ENCODE measurements around the gene TMEM9.
"Not testable (repeated sequence)": the region's sequence is repeated elsewhere in the genome, so short reads cannot be mapped to it uniquely, and the experiment has no call there.

The TMEM9 gene

DNA sequence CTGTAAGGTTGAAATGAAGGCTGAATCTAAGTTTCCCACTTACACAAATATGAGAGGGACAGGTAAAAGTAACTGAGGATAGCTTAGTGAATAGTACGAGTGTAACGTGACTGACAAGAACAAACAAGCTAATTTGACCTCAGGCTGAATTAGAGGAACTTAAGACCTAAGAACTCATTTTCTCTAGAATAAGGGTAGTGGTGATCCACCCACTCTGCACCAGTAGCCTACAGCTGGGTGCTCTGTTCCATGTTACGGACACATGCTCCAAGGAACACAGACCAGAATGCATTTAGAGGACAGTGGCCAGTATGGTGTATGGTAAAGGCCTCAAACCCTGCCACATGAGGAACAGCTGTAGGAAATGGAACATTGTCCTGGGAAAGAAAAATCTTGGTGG, 14.9 kb upstream of the TMEM9 start:
- TF ChIP-seq, protein P1, sequence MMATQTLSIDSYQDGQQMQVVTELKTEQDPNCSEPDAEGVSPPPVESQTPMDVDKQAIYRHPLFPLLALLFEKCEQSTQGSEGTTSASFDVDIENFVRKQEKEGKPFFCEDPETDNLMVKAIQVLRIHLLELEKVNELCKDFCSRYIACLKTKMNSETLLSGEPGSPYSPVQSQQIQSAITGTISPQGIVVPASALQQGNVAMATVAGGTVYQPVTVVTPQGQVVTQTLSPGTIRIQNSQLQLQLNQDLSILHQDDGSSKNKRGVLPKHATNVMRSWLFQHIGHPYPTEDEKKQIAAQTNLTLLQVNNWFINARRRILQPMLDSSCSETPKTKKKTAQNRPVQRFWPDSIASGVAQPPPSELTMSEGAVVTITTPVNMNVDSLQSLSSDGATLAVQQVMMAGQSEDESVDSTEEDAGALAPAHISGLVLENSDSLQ (IDR thresholded peaks at IDR 0.05), result no peak
- no peak for DNase-seq (ENCODE audit: extremely low spot score)
- CTCF ChIA-PET, result no interaction called here
- POLR2A ChIA-PET, result interaction anchor here (0.8 to 3.4 kb wide), 2 partner anchors 15 kb away, joined by 3 to 31 read pairs; partner anchors contain the start of gene TMEM9

DNA sequence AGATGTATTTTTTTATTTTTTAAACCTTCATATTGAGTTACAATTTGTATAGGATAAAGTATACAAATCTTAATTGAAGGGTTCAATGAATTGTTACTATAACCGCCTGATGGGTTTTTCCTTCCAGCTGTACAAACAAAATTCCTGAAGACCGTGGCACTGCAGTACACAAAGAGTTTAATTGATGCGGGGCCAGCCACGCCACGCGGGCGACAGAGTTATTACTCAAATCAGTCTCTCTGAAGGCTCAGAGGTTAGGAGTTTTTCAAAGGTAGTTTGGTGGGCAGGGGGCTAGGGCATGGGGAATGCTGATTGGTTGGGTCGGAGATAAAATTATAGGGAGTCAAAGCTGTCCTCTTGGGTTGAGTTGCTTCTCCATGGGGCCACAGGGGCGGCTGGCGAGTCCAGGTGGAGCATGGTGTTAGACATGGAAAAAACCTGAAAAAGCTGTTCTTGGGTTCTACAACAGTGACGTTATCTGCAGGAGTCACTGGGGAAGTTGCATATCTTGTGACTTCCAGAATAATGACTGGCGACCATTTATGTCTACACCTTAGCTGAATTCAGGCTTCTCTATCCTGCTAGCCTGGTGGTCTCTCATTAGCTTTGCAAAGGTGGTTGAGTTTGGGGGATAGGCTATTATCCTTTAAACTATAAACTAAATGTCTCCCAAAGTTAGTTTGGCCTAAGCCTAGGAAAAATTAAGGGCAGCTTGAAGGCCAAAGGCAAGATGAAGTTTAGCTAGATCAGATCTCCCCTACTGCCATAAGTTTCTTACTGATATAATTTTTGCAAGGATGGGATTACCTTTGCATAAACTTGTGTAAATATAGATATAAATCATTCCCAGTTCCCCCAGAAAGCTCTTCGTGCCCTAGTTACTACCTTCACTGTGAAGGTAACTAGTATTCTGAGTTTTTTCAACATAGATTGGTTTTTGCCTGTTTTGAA, 13.0 kb upstream of the TMEM9 start:
- CTCF ChIA-PET, result interaction anchor here (0.6 kb wide), 1 partner anchor 229 kb away, joined by 3 read pairs; no protein-coding TSS in a partner anchor
- POLR2A ChIA-PET, result no interaction called here
- TF ChIP-seq FOXK2 (IDR thresholded peaks at IDR 0.05) (no peak), SUZ12 (IDR thresholded peaks at IDR 0.05) (no peak), LEF1 (IDR thresholded peaks at IDR 0.05; ENCODE audit: borderline replicate concordance) (no peak), CTBP1 (IDR thresholded peaks at IDR 0.05; ENCODE audit: borderline replicate concordance) (no peak)
- TF ChIP-seq, protein P1 (IDR thresholded peaks at IDR 0.05), result no peak
- DNase-seq (ENCODE audit: extremely low spot score), result no peak

DNA sequence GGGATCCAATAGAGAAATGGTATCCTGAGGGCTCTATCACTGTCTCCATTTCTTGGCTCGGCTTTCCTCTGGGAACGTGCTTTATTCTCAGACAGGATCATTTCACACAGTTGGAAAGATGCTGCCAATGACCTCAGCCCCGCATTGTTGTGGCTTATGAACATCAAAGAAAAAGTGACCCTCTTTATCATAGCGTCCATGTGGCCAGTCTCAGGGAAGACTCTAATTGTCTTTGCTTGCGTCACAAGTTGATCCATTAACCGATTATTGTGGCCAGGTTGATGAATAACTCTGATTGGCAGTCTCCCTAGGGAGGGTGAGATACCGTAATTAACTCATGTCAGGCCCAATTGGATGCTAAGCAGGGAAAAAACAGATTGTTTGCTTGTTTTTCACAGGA, 10.4 kb upstream of the TMEM9 start:
- no peak for DNase-seq (ENCODE audit: extremely low spot score)
- ChIA-PET POLR2A (no interaction called here), CTCF (no interaction called here)
- TF ChIP-seq LEF1 (IDR thresholded peaks at IDR 0.05; ENCODE audit: borderline replicate concordance), result no peak
- no peak for TF ChIP-seq CTBP1 (IDR thresholded peaks at IDR 0.05; ENCODE audit: borderline replicate concordance)

DNA sequence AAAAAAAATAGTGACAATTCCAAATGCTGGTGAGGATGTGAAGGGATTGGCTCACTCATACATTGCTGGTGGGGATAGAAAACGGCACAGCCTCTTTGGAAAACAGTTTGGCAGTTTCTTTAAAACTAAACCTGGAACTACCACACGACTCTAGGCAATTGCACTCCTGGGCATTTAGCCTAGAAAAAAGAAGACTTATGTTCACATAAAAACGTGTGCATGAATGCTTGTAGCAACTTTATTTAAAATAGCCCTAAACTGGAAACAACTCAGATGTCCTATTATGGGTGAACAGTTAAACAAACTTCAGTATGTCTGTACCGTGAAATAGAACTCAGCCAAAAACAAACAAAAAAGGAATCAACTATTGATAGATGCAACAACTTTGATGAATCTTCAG, 9.4 kb upstream of the TMEM9 start:
- no peak for DNase-seq (ENCODE audit: extremely low spot score)
- no peak for TF ChIP-seq ZNF384 (IDR thresholded peaks at IDR 0.05)
- no peak for TF ChIP-seq FOXA1 (IDR thresholded peaks at IDR 0.05)
- no peak for TF ChIP-seq NFRKB (IDR thresholded peaks at IDR 0.05)
- no peak for TF ChIP-seq BHLHE40 (IDR thresholded peaks at IDR 0.05; ENCODE audit: borderline replicate concordance)
- TF ChIP-seq LEF1 (IDR thresholded peaks at IDR 0.05; ENCODE audit: borderline replicate concordance), result no peak
- no peak for TF ChIP-seq ELF4 (IDR thresholded peaks at IDR 0.05)
- TF ChIP-seq FOXK2 (IDR thresholded peaks at IDR 0.05), result no peak
- no peak for TF ChIP-seq ARNT (IDR thresholded peaks at IDR 0.05)
- TF ChIP-seq, protein P1 (IDR thresholded peaks at IDR 0.05), result no peak
- TF ChIP-seq TARDBP (IDR thresholded peaks at IDR 0.05), result no peak
- CTCF ChIA-PET, result no interaction called here
- POLR2A ChIA-PET, result interaction anchor here (1.1 kb wide), 1 partner anchor 10 kb away, joined by 3 read pairs; the partner anchor contains the start of gene TMEM9

DNA sequence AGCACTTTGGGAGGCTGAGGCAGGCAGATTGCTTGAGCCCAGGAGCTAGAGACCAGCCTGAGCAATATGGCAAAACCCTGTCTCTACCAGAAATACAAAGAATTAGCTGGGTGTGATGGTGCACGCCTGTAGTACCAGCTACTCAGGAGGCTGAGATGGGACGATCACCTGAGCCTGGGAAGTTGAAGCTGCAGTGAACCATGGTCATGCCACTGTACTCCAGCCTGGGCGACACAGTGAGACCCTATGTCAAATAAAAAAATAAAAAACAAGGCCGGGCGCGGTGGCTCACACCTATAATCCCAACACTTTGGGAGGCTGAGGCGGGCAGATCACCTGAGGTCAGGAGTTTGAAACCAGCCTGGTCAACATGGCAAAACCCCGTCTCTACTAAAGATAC, 8.8 kb upstream of the TMEM9 start:
- POLR2A ChIA-PET, result interaction anchor here (1.1 kb wide), 1 partner anchor 9 kb away, joined by 3 read pairs; the partner anchor contains the start of gene TMEM9
- DNase-seq (ENCODE audit: extremely low spot score); CTCF ChIA-PET: not testable (repeated sequence)

DNA sequence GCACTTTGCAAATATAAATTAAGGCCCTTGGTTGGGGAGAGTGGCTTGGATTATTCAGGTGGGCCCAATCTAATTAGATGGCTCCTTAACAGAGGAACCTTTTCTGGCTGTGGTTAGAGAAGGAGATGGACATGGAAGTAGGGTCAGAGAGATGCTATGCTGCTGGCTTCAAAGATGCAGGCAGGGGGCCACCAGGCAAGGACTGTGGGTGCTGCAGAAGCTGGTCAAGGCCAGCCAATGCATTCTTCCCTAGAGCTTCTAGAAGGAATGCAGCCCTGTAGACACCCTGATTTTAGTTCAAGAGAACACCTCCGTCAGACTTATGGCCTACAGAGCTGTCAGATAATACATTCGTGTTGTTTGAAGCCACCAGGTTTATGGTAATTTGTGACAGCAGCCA, 3.7 kb upstream of the TMEM9 start:
- ChIA-PET CTCF (no interaction called here), POLR2A (interaction anchor here (1.6 kb wide), 1 partner anchor 13 kb away, joined by 7 read pairs; no protein-coding TSS in a partner anchor)
- no peak for TF ChIP-seq SP1 (IDR thresholded peaks at IDR 0.05)
- no peak for DNase-seq (ENCODE audit: extremely low spot score)

DNA sequence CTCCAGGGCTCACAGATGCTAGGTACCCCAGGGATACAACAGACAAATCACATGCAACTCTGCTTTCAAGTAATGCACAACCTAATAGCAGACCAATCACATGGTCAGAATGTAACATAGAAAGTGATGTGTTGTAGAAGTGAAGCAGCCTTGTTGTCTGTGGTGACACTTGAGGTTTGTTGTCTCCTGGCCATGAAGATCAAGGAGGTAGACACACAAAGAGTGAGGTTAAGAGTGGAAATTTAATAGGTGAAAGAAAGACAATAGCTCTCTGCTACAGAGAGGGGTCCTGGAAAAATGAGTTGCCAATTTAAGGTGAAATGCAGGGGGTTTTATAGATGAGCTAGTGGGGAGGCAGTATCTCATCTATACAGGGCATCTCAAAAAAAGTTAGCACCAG, 2.5 kb upstream of the TMEM9 start:
- no peak for TF ChIP-seq ELF4 (IDR thresholded peaks at IDR 0.05)
- no peak for TF ChIP-seq BHLHE40 (IDR thresholded peaks at IDR 0.05; ENCODE audit: borderline replicate concordance)
- no peak for TF ChIP-seq ARNT (IDR thresholded peaks at IDR 0.05)
- TF ChIP-seq HDGF (IDR thresholded peaks at IDR 0.05; ENCODE audit: borderline replicate concordance), result no peak
- no peak for TF ChIP-seq CTBP1 (IDR thresholded peaks at IDR 0.05; ENCODE audit: borderline replicate concordance)
- TF ChIP-seq, protein P1 (IDR thresholded peaks at IDR 0.05), result no peak
- TF ChIP-seq FOXK2 (IDR thresholded peaks at IDR 0.05), result no peak
- no peak for TF ChIP-seq TARDBP (IDR thresholded peaks at IDR 0.05)
- CTCF ChIA-PET, result no interaction called here
- no peak for DNase-seq (ENCODE audit: extremely low spot score)
- POLR2A ChIA-PET, result no interaction called here

All from HEK293T (cell line).